T-cell (primary cell): Measurements from ENCODE around the gene RDH14. TPM values are rescaled to one million over a fixed set of nuclear protein-coding genes. Genes with fewer than 3 reads are reported as not detected.

Experiments
- ATAC-seq, 4 experiments: fragments of 200-7000 bp in 3 of 4; fragments of 150-1000 bp in 1 of 4; cut with Tn5 transposase; replicated peaks in 1 of 4; 1 replicate in 3 of 4; 2 replicates in 1 of 4; pipeline ENCODE4 v1.10.0; 2021; ENCODE audit warnings: moderate library complexity in 3 of 4, mild to moderate bottlenecking in 2 of 4, moderate number of reproducible peaks in 1 of 4
- CTCF ChIA-PET, 2 donors: fragments of 300-600 bp; sonication (Branson Sonifier 250); formaldehyde crosslinking; loops; one replicate each; lab custom pipeline; 2022; ENCODE audit warnings: antibody characterized with exemption in 2 of 2; lab: Charles Lee
- POLR2A ChIA-PET, 2 donors: fragments of 300-600 bp; sonication (Branson Sonifier 250); formaldehyde crosslinking; loops; one replicate each; lab custom pipeline; 2022; ENCODE audit warnings: antibody characterized with exemption in 2 of 2; lab: Charles Lee
- DNase-seq, 35 experiments: peaks; one replicate each; pipeline versions ENCODE4 v3.0.0 to v3.0.0-alpha.2; 2013 to 2023
- H3K27ac ChIP-seq: one replicate; pipeline ENCODE4 v1.5.1; 2013; ENCODE audit warnings: low read length
- H3K27me3 ChIP-seq, 2 experiments: replicated peaks in 1 of 2; 1 replicate in 1 of 2; 2 replicates in 1 of 2; pipeline versions ENCODE4 v1.6.1 to v1.7.0; 2013; ENCODE audit warnings: low read length in 1 of 2, mixed read lengths in 1 of 2; ENCODE audit not compliant: control insufficient read depth in 2 of 2, insufficient read depth in 2 of 2; ENCODE audit errors: extremely low read depth in 1 of 2
- H3K36me3 ChIP-seq, 2 donors: 1 replicate in 1 of 2; 2 replicates in 1 of 2; pipeline versions ENCODE4 v1.6.1 to v1.7.0; 2013; ENCODE audit warnings: low read length in 1 of 2; ENCODE audit not compliant: control insufficient read depth in 2 of 2, insufficient read depth in 1 of 2; ENCODE audit errors: extremely low read depth in 1 of 2
- H3K4me1 ChIP-seq, 2 experiments: 1 replicate in 1 of 2; 2 replicates in 1 of 2; pipeline versions ENCODE4 v1.6.1 to v1.7.0; 2013; ENCODE audit warnings: low read length in 2 of 2, mixed read lengths in 1 of 2; ENCODE audit not compliant: insufficient read depth in 2 of 2, control insufficient read depth in 1 of 2; ENCODE audit errors: extremely low read depth in 1 of 2
- H3K4me3 ChIP-seq, 2 donors: 1 replicate in 1 of 2; 2 replicates in 1 of 2; pipeline versions ENCODE4 v1.5.1 to v1.7.0; 2013; ENCODE audit warnings: mild to moderate bottlenecking in 2 of 2, low read length in 1 of 2, moderate library complexity in 1 of 2; ENCODE audit not compliant: control insufficient read depth in 1 of 2; ENCODE audit errors: extremely low read depth in 1 of 2
- H3K9me3 ChIP-seq: 2 replicates; pipeline ENCODE4 v1.7.0; 2013
- H3K27ac Mint-ChIP-seq, 2 donors: one replicate each; pipeline ENCODE4 v1.8.0; 2020 to 2021; ENCODE audit warnings: mild to moderate bottlenecking in 2 of 2, mixed read lengths in 2 of 2
- H3K27me3 Mint-ChIP-seq, 2 donors: one replicate each; pipeline ENCODE4 v1.8.0; 2021 to 2022; ENCODE audit warnings: mixed read lengths in 2 of 2
- H3K36me3 Mint-ChIP-seq: one replicate; pipeline ENCODE4 v1.8.0; 2021; ENCODE audit warnings: mixed read lengths
- H3K4me1 Mint-ChIP-seq, 3 donors: one replicate each; pipeline ENCODE4 v1.8.0; 2020 to 2022; ENCODE audit warnings: mixed read lengths in 3 of 3, mild to moderate bottlenecking in 1 of 3
- H3K4me3 Mint-ChIP-seq, 3 donors: one replicate each; pipeline ENCODE4 v1.8.0; 2020 to 2022; ENCODE audit warnings: mild to moderate bottlenecking in 3 of 3, mixed read lengths in 3 of 3, moderate library complexity in 3 of 3
- H3K9me3 Mint-ChIP-seq, 3 donors: one replicate each; pipeline ENCODE4 v1.8.0; 2020 to 2022; ENCODE audit warnings: mixed read lengths in 3 of 3
- whole genome bisulfite sequencing: methylation state at CpG from one replicate; pipeline ENCODE4 v1.1.5; 2013; ENCODE audit warnings: missing lambda C conversion rate; ENCODE audit not compliant: insufficient coverage; 5-methylcytosine and 5-hydroxymethylcytosine counted together
- total RNA-seq, 35 experiments: library from RNA in 6 of 35; stranded (reverse) in 6 of 35; fragments of 120-200 nt in 1 of 35; gene quantifications; one replicate each; pipeline versions ENCODE4 v1.2.1 to v1.2.4 and lab custom pipeline; 2013 to 2026

RDH14 gene
- total RNA-seq, 5 donors from 2014 or later (not counting 1 experiment from before 2014, with no cell fraction given) = 9.7 to 21.5 (median 18.8) TPM

DNA sequence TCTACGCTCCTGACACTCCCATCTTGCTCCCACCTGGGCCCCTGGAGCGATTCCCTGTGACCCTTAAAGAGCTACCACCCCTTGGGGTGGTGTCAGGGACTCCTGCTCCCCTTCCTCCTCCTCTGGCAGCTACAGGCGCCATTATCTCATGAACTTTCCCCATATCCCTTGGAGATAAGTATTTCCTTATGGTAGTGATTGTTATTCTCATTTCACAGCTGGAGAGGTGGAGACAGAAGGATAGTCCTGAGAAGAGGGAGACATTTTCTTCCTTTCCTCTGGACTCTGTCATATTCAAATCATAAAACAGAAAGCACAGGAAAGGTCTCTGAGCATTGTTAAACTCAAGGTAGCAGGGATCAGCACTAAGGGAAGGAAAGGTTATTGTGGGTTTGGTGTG, 34.6 kb downstream of the RDH14 start:
- ChIA-PET CTCF (interaction anchor here in 1 of 2 donors (0.7 kb wide), 1 partner anchor 892 kb away, joined by 3 read pairs; no protein-coding TSS in a partner anchor), POLR2A (no interaction called here)
- no peaks in the 10 kb centered on the region for H3K4me1 Mint-ChIP-seq
- no peaks in the 10 kb centered on the region for H3K36me3 Mint-ChIP-seq
- no peak overlapping the region for H3K27ac ChIP-seq
- no peaks in the 10 kb centered on the region for H3K36me3 ChIP-seq
- H3K27ac Mint-ChIP-seq = no peak overlapping the region
- no peaks in the 10 kb centered on the region for H3K9me3 Mint-ChIP-seq
- no peak overlapping the region for H3K4me3 ChIP-seq
- DNase-seq = no peak
- no CpG with 5 or more reads among the region's 3 CpGs for WGBS
- no peaks in the 10 kb centered on the region for H3K9me3 ChIP-seq
- no peak for ATAC-seq
- no peak overlapping the region for H3K4me3 Mint-ChIP-seq
- H3K27me3 Mint-ChIP-seq = no peaks in the 10 kb centered on the region
- H3K27me3 ChIP-seq = peaks cover 0 to 2% of the 10 kb centered on the region in 2 experiments
- H3K4me1 ChIP-seq = no peaks in the 10 kb centered on the region

DNA sequence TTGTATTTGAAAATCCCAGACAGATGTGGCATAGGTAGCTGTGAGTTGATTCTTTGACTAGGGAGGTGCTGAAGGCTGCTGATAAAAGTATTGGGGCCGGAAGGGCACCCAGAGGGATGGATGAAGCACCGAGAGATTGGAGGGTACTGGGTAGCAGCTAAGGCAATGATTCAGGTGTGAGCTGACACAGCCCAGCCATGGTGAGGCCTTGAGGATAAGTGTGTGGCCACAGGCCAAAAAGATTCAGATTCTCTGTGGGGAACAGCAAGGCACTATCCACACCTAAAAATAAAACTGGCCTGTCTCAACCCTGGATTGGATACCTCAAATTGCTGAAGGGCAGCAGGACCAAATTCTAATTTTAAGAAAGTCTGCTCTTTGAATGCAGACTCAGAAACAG, 35.2 kb downstream of the RDH14 start:
- ATAC-seq (no peak), DNase-seq (no peak)
- ChIA-PET POLR2A (no interaction called here), CTCF (no interaction called here)
- 100% methylated on average over 2 of the region's 2 CpGs for WGBS
- H3K27me3 Mint-ChIP-seq = peaks cover 3 to 5% of the 10 kb centered on the region in 2 donors
- H3K27ac Mint-ChIP-seq = no peak overlapping the region
- H3K36me3 ChIP-seq = no peaks in the 10 kb centered on the region
- no peak overlapping the region for H3K27ac ChIP-seq
- H3K4me3 Mint-ChIP-seq = no peak overlapping the region
- no peaks in the 10 kb centered on the region for H3K4me1 ChIP-seq
- H3K27me3 ChIP-seq = peaks cover 0 to 4% of the 10 kb centered on the region in 2 experiments
- no peaks in the 10 kb centered on the region for H3K9me3 ChIP-seq
- no peak overlapping the region for H3K4me3 ChIP-seq
- no peaks in the 10 kb centered on the region for H3K9me3 Mint-ChIP-seq
- H3K36me3 Mint-ChIP-seq = no peaks in the 10 kb centered on the region
- no peaks in the 10 kb centered on the region for H3K4me1 Mint-ChIP-seq

- H3K36me3 ChIP-seq = no peaks in the 10 kb centered on the region
- WGBS = 100% methylated on average over 1 of the region's 2 CpGs
- ATAC-seq = no peak
- peaks cover 0 to 10% of the 10 kb centered on the region in 2 experiments for H3K27me3 ChIP-seq
- no peak for DNase-seq
- Mint-ChIP-seq H3K4me3 (no peak overlapping the region), H3K4me1 (no peaks in the 10 kb centered on the region), H3K36me3 (no peaks in the 10 kb centered on the region), H3K27ac (no peak overlapping the region), H3K27me3 (peaks cover 16 to 18% of the 10 kb centered on the region in 2 donors), H3K9me3 (no peaks in the 10 kb centered on the region)
- no peak overlapping the region for H3K4me3 ChIP-seq
- no peaks in the 10 kb centered on the region for H3K9me3 ChIP-seq
- ChIA-PET POLR2A (no interaction called here), CTCF (interaction anchor here in 1 of 2 donors (0.9 to 1.1 kb wide), 2 partner anchors 23 to 1341 kb away, joined by 3 to 4 read pairs; no protein-coding TSS in a partner anchor)
- H3K4me1 ChIP-seq = no peaks in the 10 kb centered on the region
- H3K27ac ChIP-seq = no peak overlapping the region
These were observed 37.8 kb downstream of the RDH14 start for GRCh38 chr2:18522484-18523146.

- peak; percentile 56 to 74 (median 72) for ATAC-seq
- CTCF ChIA-PET = interaction anchor here (0.5 to 3.1 kb wide), 21 partner anchors 9 to 1721 kb away, joined by 3 to 37 read pairs (median 4); no protein-coding TSS in a partner anchor
- POLR2A ChIA-PET = interaction anchor here in 1 of 2 donors (0.6 kb wide), 1 partner anchor 397 kb away, joined by 3 read pairs; no protein-coding TSS in a partner anchor
These were observed 39.7 kb downstream of the RDH14 start for GRCh38 chr2:18520451-18521425.

GRCh38 chr2:18519914-18520450, 40.5 kb downstream of the RDH14 start:
- Mint-ChIP-seq H3K4me3 (no peak overlapping the region), H3K27me3 (peaks cover 19 to 22% of the 10 kb centered on the region in 2 donors), H3K4me1 (no peaks in the 10 kb centered on the region), H3K27ac (no peak overlapping the region), H3K36me3 (no peaks in the 10 kb centered on the region), H3K9me3 (no peaks in the 10 kb centered on the region)
- H3K4me1 ChIP-seq = no peaks in the 10 kb centered on the region
- DNase-seq = no peak
- H3K27ac ChIP-seq = no peak overlapping the region
- H3K36me3 ChIP-seq = no peaks in the 10 kb centered on the region
- no peak overlapping the region for H3K4me3 ChIP-seq
- no peaks in the 10 kb centered on the region for H3K9me3 ChIP-seq
- no peak for ATAC-seq
- 67% methylated on average over 7 of the region's 7 CpGs for WGBS
- H3K27me3 ChIP-seq = peaks cover 0 to 10% of the 10 kb centered on the region in 2 experiments
- ChIA-PET POLR2A (no interaction called here), CTCF (interaction anchor here (0.5 to 3.1 kb wide), 18 partner anchors 8 to 1496 kb away, joined by 3 to 37 read pairs (median 4); no protein-coding TSS in a partner anchor)

More at GRCh38 chr2:18520451-18521425, 39.7 kb downstream of the RDH14 start:
- WGBS = 77% methylated on average over 6 of the region's 16 CpGs
- peaks cover 19 to 20% of the 10 kb centered on the region in 2 donors for H3K27me3 Mint-ChIP-seq
- H3K27ac Mint-ChIP-seq = no peak overlapping the region
- H3K9me3 Mint-ChIP-seq = no peaks in the 10 kb centered on the region
- Histone ChIP-seq H3K9me3 (no peaks in the 10 kb centered on the region), H3K4me1 (no peaks in the 10 kb centered on the region), H3K27ac (no peak overlapping the region), H3K27me3 (peaks cover 0 to 10% of the 10 kb centered on the region in 2 experiments), H3K4me3 (no peak overlapping the region), H3K36me3 (no peaks in the 10 kb centered on the region)
- peak; percentile 19 to 81 (median 66) for DNase-seq
- H3K4me3 Mint-ChIP-seq = no peak overlapping the region
- no peaks in the 10 kb centered on the region for H3K4me1 Mint-ChIP-seq
- no peaks in the 10 kb centered on the region for H3K36me3 Mint-ChIP-seq
